ENCODE results near the gene EPHX1. TPM values are rescaled to one million over a fixed set of nuclear protein-coding genes. Genes with fewer than 3 reads are reported as not detected.
"Not testable (repeated sequence)": the region's sequence is repeated elsewhere in the genome, so short reads cannot be mapped to it uniquely, and the experiment has no call there.

Gene EPHX1
- polyA plus RNA-seq, 1 donor: 51.2 TPM

DNA sequence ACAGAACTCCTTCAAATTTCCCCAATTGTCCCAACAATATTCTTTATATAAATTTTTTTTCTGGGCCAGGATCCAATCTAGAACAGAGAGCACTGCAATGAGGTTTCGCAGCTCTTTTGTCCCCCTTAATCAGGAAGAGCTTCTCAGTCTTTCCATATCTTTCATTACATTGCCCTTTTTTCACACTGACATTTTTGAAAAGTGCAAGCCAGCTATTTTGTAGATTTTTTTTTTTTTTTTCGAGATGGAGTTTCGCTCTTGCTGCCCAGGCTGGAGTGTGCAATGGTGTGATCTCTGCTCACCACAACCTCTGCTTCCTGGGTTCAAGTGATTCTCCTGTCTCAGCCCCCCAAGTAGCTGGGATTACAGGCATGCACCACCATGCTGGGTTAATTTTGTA is 3.2 kb upstream of the EPHX1 start:
- H3K36me3 ChIP-seq (ENCODE audit: control insufficient read depth, insufficient read depth, low read length): not testable (repeated sequence)

GRCh38 chr1:225808136-225808535 is 1.8 kb upstream of the EPHX1 start:
- Histone ChIP-seq H3K36me3 (ENCODE audit: control insufficient read depth, insufficient read depth, low read length) (no peaks in the 10 kb centered on the region), H3K4me1 (ENCODE audit: control insufficient read depth, insufficient read depth, low read length) (peaks cover 17% of the 10 kb centered on the region), H3K27ac (ENCODE audit: low read length) (no peak overlapping the region), H3K9me3 (ENCODE audit: control insufficient read depth, low read depth, low read length) (no peaks in the 10 kb centered on the region), H3K27me3 (ENCODE audit: control insufficient read depth, insufficient read depth, low read length) (no peaks in the 10 kb centered on the region), H3K4me3 (ENCODE audit: low read length) (no peak overlapping the region)
- WGBS (ENCODE audit: insufficient coverage, low lambda C conversion rate): no CpG with 5 or more reads among the region's 5 CpGs
- DNase-seq: no peak

More for the DNA sequence above, 3.2 kb upstream of the EPHX1 start:
- peaks cover 11% of the 10 kb centered on the region for H3K4me1 ChIP-seq (ENCODE audit: control insufficient read depth, insufficient read depth, low read length)
- not testable (repeated sequence) for H3K27ac ChIP-seq (ENCODE audit: low read length); H3K9me3 ChIP-seq (ENCODE audit: control insufficient read depth, low read depth, low read length); H3K27me3 ChIP-seq (ENCODE audit: control insufficient read depth, insufficient read depth, low read length); DNase-seq; H3K4me3 ChIP-seq (ENCODE audit: low read length)
- 100% methylated on average over 1 of the region's 3 CpGs for WGBS (ENCODE audit: insufficient coverage, low lambda C conversion rate)

- peak in 1 of 2 donors; percentile 51 for DNase-seq
- not testable (repeated sequence) for H3K27ac ChIP-seq (ENCODE audit: low read length); H3K36me3 ChIP-seq (ENCODE audit: control insufficient read depth, insufficient read depth, low read length); H3K27me3 ChIP-seq (ENCODE audit: control insufficient read depth, insufficient read depth, low read length); H3K9me3 ChIP-seq (ENCODE audit: control insufficient read depth, low read depth, low read length)
- peaks cover 34% of the 10 kb centered on the region for H3K4me1 ChIP-seq (ENCODE audit: control insufficient read depth, insufficient read depth, low read length)
- no CpG with 5 or more reads among the region's 29 CpGs for WGBS (ENCODE audit: insufficient coverage, low lambda C conversion rate)
- peak overlapping the region; percentile 67 for H3K4me3 ChIP-seq (ENCODE audit: low read length)
Observed at GRCh38 chr1:225810579-225811538, 935 bp downstream of the EPHX1 start.

DNA sequence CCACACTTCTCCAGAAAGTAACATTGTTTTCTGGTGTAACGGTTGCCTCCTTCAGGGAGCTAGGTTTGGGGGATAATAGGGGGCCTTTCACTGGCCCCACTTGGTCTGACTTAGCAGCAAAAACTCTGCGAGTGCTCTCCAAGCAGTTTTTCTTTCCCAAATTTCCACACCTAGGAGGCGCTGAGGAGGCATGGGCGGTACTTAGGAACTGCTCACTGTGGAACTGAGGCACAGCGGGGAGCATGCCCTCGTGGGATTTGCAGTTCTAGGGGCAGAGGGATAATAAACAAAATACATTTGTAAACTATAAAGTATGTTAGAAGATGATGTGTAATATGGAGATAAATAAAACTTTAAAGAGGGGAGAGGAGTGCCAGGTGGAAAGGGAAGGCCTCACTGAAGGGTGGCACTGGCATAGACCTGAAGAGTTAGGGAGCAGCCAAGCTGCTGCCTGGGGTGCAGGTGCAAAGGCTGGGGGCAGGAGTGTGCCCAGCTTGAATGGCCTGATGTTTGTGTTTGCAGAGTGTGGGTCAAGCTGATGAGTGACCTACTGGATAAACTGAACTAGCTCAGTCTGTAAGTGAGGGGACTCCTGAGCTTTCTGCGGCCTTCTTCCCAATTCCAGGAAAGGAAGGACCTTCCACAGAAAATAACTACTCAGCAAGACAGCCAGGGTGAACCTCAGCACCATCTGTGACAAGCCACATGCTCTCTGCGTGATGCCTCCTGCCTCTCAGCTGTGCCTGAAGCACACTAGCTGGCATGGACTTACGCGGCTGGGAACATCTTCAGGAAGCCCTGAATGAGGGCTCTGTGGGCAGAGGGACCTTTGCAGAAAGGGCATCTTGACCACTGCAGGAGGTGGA is 1.9 kb downstream of the EPHX1 start:
- WGBS (ENCODE audit: insufficient coverage, low lambda C conversion rate): no CpG with 5 or more reads among the region's 10 CpGs
- H3K4me1 ChIP-seq (ENCODE audit: control insufficient read depth, insufficient read depth, low read length): peaks cover 38% of the 10 kb centered on the region
- no peak for DNase-seq
- no peaks in the 10 kb centered on the region for H3K27me3 ChIP-seq (ENCODE audit: control insufficient read depth, insufficient read depth, low read length)
- no peak overlapping the region for H3K27ac ChIP-seq (ENCODE audit: low read length)
- no peaks in the 10 kb centered on the region for H3K9me3 ChIP-seq (ENCODE audit: control insufficient read depth, low read depth, low read length)
- no peak overlapping the region for H3K4me3 ChIP-seq (ENCODE audit: low read length)
- no peaks in the 10 kb centered on the region for H3K36me3 ChIP-seq (ENCODE audit: control insufficient read depth, insufficient read depth, low read length)

DNA sequence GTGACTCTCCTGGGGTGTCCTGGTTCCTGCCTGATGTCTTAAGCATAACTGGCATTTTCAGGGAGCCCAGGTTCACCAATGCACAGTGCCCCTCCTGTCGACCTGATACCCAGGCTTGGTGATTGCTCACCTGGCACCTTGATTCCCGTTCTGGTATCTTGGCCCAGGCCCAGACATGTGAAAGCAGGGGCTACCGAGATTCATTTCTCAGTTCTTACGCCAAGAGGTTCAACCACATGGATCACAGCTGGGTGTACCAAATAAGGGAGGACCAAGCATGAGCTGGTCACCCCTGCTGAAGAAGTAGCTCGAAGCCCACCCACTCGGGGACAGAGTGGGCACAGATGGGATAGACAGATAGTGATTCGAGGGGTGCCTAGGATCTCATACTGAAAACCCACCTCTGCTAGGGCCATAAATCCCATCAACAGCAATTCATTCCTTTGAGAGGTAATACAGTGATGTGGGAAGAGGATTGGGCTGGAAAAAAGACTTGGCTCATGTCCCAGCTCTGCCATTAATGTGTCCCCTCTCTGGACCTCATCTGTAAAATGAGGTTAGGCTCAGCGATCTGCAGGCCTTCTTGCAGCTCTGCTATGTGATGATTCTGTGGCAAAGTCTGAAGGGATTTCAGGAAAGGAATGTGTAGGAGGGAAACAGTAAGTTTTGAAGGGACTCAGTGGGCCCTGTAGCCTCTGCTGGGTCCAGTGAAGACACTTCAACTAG is 2.7 kb downstream of the EPHX1 start:
- H3K4me3 ChIP-seq (ENCODE audit: low read length): no peak overlapping the region
- peaks cover 44% of the 10 kb centered on the region for H3K4me1 ChIP-seq (ENCODE audit: control insufficient read depth, insufficient read depth, low read length)
- H3K27ac ChIP-seq (ENCODE audit: low read length): peak overlapping the region; percentile 63
- DNase-seq: no peak
- H3K36me3 ChIP-seq (ENCODE audit: control insufficient read depth, insufficient read depth, low read length): no peaks in the 10 kb centered on the region
- no peaks in the 10 kb centered on the region for H3K9me3 ChIP-seq (ENCODE audit: control insufficient read depth, low read depth, low read length)
- WGBS (ENCODE audit: insufficient coverage, low lambda C conversion rate): no CpG with 5 or more reads among the region's 8 CpGs
- no peaks in the 10 kb centered on the region for H3K27me3 ChIP-seq (ENCODE audit: control insufficient read depth, insufficient read depth, low read length)

GRCh38 chr1:225813214-225813964 is 3.5 kb downstream of the EPHX1 start:
- WGBS (ENCODE audit: insufficient coverage, low lambda C conversion rate): no CpG with 5 or more reads among the region's 10 CpGs
- DNase-seq: peak; percentile 87 to 94
- Histone ChIP-seq H3K9me3 (ENCODE audit: control insufficient read depth, low read depth, low read length) (no peaks in the 10 kb centered on the region), H3K36me3 (ENCODE audit: control insufficient read depth, insufficient read depth, low read length) (no peaks in the 10 kb centered on the region), H3K27me3 (ENCODE audit: control insufficient read depth, insufficient read depth, low read length) (no peaks in the 10 kb centered on the region), H3K27ac (ENCODE audit: low read length) (peak overlapping the region; percentile 63), H3K4me3 (ENCODE audit: low read length) (no peak overlapping the region), H3K4me1 (ENCODE audit: control insufficient read depth, insufficient read depth, low read length) (peaks cover 46% of the 10 kb centered on the region)

- no peaks in the 10 kb centered on the region for H3K36me3 ChIP-seq (ENCODE audit: control insufficient read depth, insufficient read depth, low read length)
- H3K4me1 ChIP-seq (ENCODE audit: control insufficient read depth, insufficient read depth, low read length): peaks cover 46% of the 10 kb centered on the region
- H3K4me3 ChIP-seq (ENCODE audit: low read length): no peak overlapping the region
- H3K27me3 ChIP-seq (ENCODE audit: control insufficient read depth, insufficient read depth, low read length): no peaks in the 10 kb centered on the region
- no peak for DNase-seq
- no CpG with 5 or more reads among the region's 7 CpGs for WGBS (ENCODE audit: insufficient coverage, low lambda C conversion rate)
- H3K9me3 ChIP-seq (ENCODE audit: control insufficient read depth, low read depth, low read length): no peaks in the 10 kb centered on the region
- peak overlapping the region; percentile 63 for H3K27ac ChIP-seq (ENCODE audit: low read length)
Observed at GRCh38 chr1:225814381-225814780, 4.5 kb downstream of the EPHX1 start.

DNA sequence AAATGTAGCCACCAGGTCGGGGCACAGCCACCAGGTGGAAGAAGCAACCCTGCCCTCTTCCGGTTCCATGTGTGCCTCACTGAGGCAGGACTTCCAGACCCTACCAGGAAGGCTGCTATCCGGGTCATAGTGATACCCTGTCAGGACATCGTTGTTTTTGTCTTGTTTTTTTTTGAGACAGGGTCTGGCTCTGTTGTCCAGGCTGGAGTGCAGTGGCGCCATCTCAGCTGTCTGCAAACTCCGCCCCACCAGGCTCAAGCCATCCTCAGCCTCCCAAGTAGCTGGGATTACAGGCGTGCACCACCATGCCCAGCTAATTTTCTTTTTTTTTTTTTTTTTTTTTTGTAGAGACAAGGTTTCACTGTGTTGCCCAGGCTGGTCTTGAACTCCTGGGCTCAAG is 5.2 kb downstream of the EPHX1 start:
- not testable (repeated sequence) for H3K4me3 ChIP-seq (ENCODE audit: low read length); H3K9me3 ChIP-seq (ENCODE audit: control insufficient read depth, low read depth, low read length); DNase-seq; H3K27ac ChIP-seq (ENCODE audit: low read length); H3K27me3 ChIP-seq (ENCODE audit: control insufficient read depth, insufficient read depth, low read length); H3K36me3 ChIP-seq (ENCODE audit: control insufficient read depth, insufficient read depth, low read length)
- H3K4me1 ChIP-seq (ENCODE audit: control insufficient read depth, insufficient read depth, low read length): peaks cover 46% of the 10 kb centered on the region
- WGBS (ENCODE audit: insufficient coverage, low lambda C conversion rate): 100% methylated on average over 1 of the region's 7 CpGs

GRCh38 chr1:225815526-225816178 is 5.7 kb downstream of the EPHX1 start:
- H3K27ac ChIP-seq (ENCODE audit: low read length): no peak overlapping the region
- no peaks in the 10 kb centered on the region for H3K27me3 ChIP-seq (ENCODE audit: control insufficient read depth, insufficient read depth, low read length)
- H3K9me3 ChIP-seq (ENCODE audit: control insufficient read depth, low read depth, low read length): no peaks in the 10 kb centered on the region
- DNase-seq: no peak
- H3K36me3 ChIP-seq (ENCODE audit: control insufficient read depth, insufficient read depth, low read length): no peaks in the 10 kb centered on the region
- WGBS (ENCODE audit: insufficient coverage, low lambda C conversion rate): 100% methylated on average over 3 of the region's 17 CpGs
- H3K4me1 ChIP-seq (ENCODE audit: control insufficient read depth, insufficient read depth, low read length): peaks cover 46% of the 10 kb centered on the region
- H3K4me3 ChIP-seq (ENCODE audit: low read length): no peak overlapping the region

Measured in large intestine (tissue), 3 donors.